GM12801 (cell line): Measurements from ENCODE around the gene GNG7.

ENCODE experiments used
- TF ChIP-seq, protein P1 (sequence below): IDR thresholded peaks from one replicate; pipeline ENCODE4 v1.5.1; 2011; ENCODE audit warnings: control low read depth; ENCODE audit not compliant: insufficient read length; ENCODE audit errors: extremely low read depth

Gene GNG7

GRCh38 chr19:2685204-2685704 lies 17.2 kb downstream of the GNG7 start:
- TF ChIP-seq, protein P1, sequence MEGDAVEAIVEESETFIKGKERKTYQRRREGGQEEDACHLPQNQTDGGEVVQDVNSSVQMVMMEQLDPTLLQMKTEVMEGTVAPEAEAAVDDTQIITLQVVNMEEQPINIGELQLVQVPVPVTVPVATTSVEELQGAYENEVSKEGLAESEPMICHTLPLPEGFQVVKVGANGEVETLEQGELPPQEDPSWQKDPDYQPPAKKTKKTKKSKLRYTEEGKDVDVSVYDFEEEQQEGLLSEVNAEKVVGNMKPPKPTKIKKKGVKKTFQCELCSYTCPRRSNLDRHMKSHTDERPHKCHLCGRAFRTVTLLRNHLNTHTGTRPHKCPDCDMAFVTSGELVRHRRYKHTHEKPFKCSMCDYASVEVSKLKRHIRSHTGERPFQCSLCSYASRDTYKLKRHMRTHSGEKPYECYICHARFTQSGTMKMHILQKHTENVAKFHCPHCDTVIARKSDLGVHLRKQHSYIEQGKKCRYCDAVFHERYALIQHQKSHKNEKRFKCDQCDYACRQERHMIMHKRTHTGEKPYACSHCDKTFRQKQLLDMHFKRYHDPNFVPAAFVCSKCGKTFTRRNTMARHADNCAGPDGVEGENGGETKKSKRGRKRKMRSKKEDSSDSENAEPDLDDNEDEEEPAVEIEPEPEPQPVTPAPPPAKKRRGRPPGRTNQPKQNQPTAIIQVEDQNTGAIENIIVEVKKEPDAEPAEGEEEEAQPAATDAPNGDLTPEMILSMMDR, result no peak

GRCh38 chr19:2683430-2684003 lies 19.0 kb downstream of the GNG7 start:
- TF ChIP-seq, protein P1, result no peak

- TF ChIP-seq, protein P1, result no peak
These were observed 21.7 kb downstream of the GNG7 start for GRCh38 chr19:2680808-2681207.

- TF ChIP-seq, protein P1, result no peak
These were observed 23.1 kb downstream of the GNG7 start for GRCh38 chr19:2679439-2679838.

GRCh38 chr19:2678044-2678671 lies 24.3 kb downstream of the GNG7 start:
- TF ChIP-seq, protein P1, result no peak

GRCh38 chr19:2676823-2677222 lies 25.7 kb downstream of the GNG7 start:
- TF ChIP-seq, protein P1, result no peak

- TF ChIP-seq, protein P1, result no peak
These were observed 26.6 kb downstream of the GNG7 start for GRCh38 chr19:2675892-2676291.
